Endothelial cell of umbilical vein (primary cell): ENCODE data around the gene GSTT4. TPM values are rescaled to one million over a fixed set of nuclear protein-coding genes. Genes with fewer than 3 reads are reported as not detected.
"Not testable (repeated sequence)": the region's sequence is repeated elsewhere in the genome, so short reads cannot be mapped to it uniquely, and the experiment has no call there.

Experiments used
- BruUV-seq: library from RNA; stranded (reverse); fragments of 400-500 nt; replicated peaks from 2 replicates; lab custom pipeline; 2021; lab: Mats Ljungman, UMichigan
- CTCF ChIA-PET: fragments of 300-600, 350-600 bp; sonication (Branson Sonifier 250); formaldehyde crosslinking; loops from one replicate; lab custom pipeline; 2021; ENCODE audit warnings: antibody characterized with exemption, inconsistent platforms; lab: Charles Lee
- POLR2A ChIA-PET: fragments of 300-600, 350-600 bp; sonication (Branson Sonifier 250); formaldehyde crosslinking; loops from one replicate; lab custom pipeline; 2021; ENCODE audit warnings: antibody characterized with exemption, inconsistent platforms; lab: Charles Lee
- DNase-seq: peaks from one replicate; pipeline ENCODE4 v3.0.0-alpha.2; 2011; ENCODE audit warnings: low read depth, low spot score
- FAIRE-seq: peaks from 2 replicates; lab custom pipeline; 2011; peaks lifted over from hg19 to GRCh38; lab: Jason Lieb, UNC
- H2AFZ ChIP-seq: 2 replicates; pipeline ENCODE4 v1.6.0; 2012; ENCODE audit warnings: low read depth, low read length, control low read depth, inconsistent platforms
- H3K27ac ChIP-seq: 2 replicates; pipeline ENCODE4 v1.5.1; 2011; ENCODE audit warnings: low read depth, mild to moderate bottlenecking, control low read depth, low read length, moderate library complexity; ENCODE audit not compliant: insufficient read depth
- H3K27me3 ChIP-seq, 2 experiments: 2 replicates each; pipeline versions ENCODE4 v1.6.0 to v1.6.1; 2011; ENCODE audit warnings: low read length in 2 of 2, mixed read lengths in 1 of 2; ENCODE audit not compliant: control insufficient read depth in 2 of 2, insufficient read depth in 2 of 2
- H3K36me3 ChIP-seq, 2 experiments: 2 replicates in 1 of 2; 3 replicates in 1 of 2; pipeline ENCODE4 v1.5.1; 2011; ENCODE audit warnings: low read length in 2 of 2, mild to moderate bottlenecking in 1 of 2, moderate library complexity in 1 of 2; ENCODE audit not compliant: control insufficient read depth in 2 of 2, insufficient read depth in 2 of 2; ENCODE audit errors: extremely low read depth in 1 of 2
- H3K4me1 ChIP-seq: 3 replicates; pipeline ENCODE4 v1.5.1; 2011; ENCODE audit warnings: mild to moderate bottlenecking, low read length; ENCODE audit not compliant: control insufficient read depth, insufficient read depth; ENCODE audit errors: extremely low read depth
- H3K4me2 ChIP-seq: 2 replicates; pipeline ENCODE4 v1.6.1; 2011; ENCODE audit warnings: low read length, control low read depth, mixed read lengths; ENCODE audit not compliant: insufficient read depth
- H3K4me3 ChIP-seq, 3 experiments: fragments of 200-600 bp in 1 of 3; sonication (generic), shearing (Covaris generic) in 1 of 3; replicated peaks in 1 of 3; 2 replicates each; pipeline ENCODE4 v1.5.1; 2011 to 2016; ENCODE audit warnings: control low read depth in 3 of 3, low read length in 3 of 3, mild to moderate bottlenecking in 2 of 3, inconsistent platforms in 1 of 3, low read depth in 1 of 3, moderate library complexity in 1 of 3; ENCODE audit not compliant: insufficient read depth in 1 of 3
- H3K79me2 ChIP-seq: 2 replicates; pipeline ENCODE4 v1.6.0; 2012; ENCODE audit warnings: low read length, inconsistent platforms; ENCODE audit not compliant: control insufficient read depth, insufficient read depth
- H3K9ac ChIP-seq: replicated peaks from 2 replicates; pipeline ENCODE3; 2011; ENCODE audit warnings: low read length, control low read depth; ENCODE audit not compliant: insufficient read depth; ENCODE audit errors: extremely low read depth
- H3K9me1 ChIP-seq: replicated peaks from 3 replicates; pipeline ENCODE4 v1.6.0; 2011; ENCODE audit warnings: mild to moderate bottlenecking, low read length; ENCODE audit not compliant: control insufficient read depth, insufficient read depth; ENCODE audit errors: extremely low read depth
- H3K9me3 ChIP-seq: replicated peaks from 2 replicates; pipeline ENCODE4 v1.5.1; 2012; ENCODE audit warnings: low read length, inconsistent platforms; ENCODE audit not compliant: control insufficient read depth, insufficient read depth
- H4K20me1 ChIP-seq: replicated peaks from 2 replicates; pipeline ENCODE3; 2011; ENCODE audit warnings: mild to moderate bottlenecking, low read length; ENCODE audit not compliant: control insufficient read depth, insufficient read depth; ENCODE audit errors: extremely low read depth
- dilution Hi-C: fragments of 300-500 bp; cut with MboI; formaldehyde crosslinking; loops from one replicate; pipeline ENCODE4 v1.15.0; 2019; ENCODE audit warnings: low sequenced_read_pairs; ENCODE audit not compliant: extremely low pct_ligation_motif_present
- intact Hi-C: fragments of 100-400 bp; cut with micrococcal nuclease; formaldehyde crosslinking; loops from one replicate; pipeline ENCODE4 v1.10.0; 2022
- polyA plus RNA-seq, 4 experiments: library from polyadenylated mRNA; depleted of rRNA in 3 of 4; stranded (reverse) in 3 of 4; unstranded in 1 of 4; fragments of >200 nt; gene quantifications; 2 replicates each; pipeline versions ENCODE4 v1.2.1 to v1.2.3, GENCODE V29; 2011 to 2012; ENCODE audit warnings: missing spikeins in 1 of 4
- total RNA-seq: library from RNA; stranded (reverse); gene quantifications from 2 replicates; pipeline ENCODE4 v1.2.3, GENCODE V29; 2021

The GSTT4 gene
- total and polyA plus RNA-seq, 2 donors (not counting 3 experiments of a cell fraction or from before 2014, with no cell fraction given), result not detected

- intact Hi-C loops, result loop anchor here (5.0 to 10.0 kb wide), 2 partner anchors 222 to 290 kb away; partner anchors contain the start of gene GGT5
- H3K27ac ChIP-seq, BruUV-seq, H3K9me1 ChIP-seq, H4K20me1 ChIP-seq, H3K4me2 ChIP-seq, H3K4me1 ChIP-seq, H3K27me3 ChIP-seq, DNase-seq, CTCF ChIA-PET, FAIRE-seq, H3K36me3 ChIP-seq, dilution Hi-C loops, H3K9ac ChIP-seq, POLR2A ChIA-PET, H3K4me3 ChIP-seq, H3K79me2 ChIP-seq, H3K9me3 ChIP-seq, H2AFZ ChIP-seq: not testable (repeated sequence)
Observed at GRCh38 chr22:23954991-23955305, 50.3 kb downstream of the GSTT4 start.

DNA sequence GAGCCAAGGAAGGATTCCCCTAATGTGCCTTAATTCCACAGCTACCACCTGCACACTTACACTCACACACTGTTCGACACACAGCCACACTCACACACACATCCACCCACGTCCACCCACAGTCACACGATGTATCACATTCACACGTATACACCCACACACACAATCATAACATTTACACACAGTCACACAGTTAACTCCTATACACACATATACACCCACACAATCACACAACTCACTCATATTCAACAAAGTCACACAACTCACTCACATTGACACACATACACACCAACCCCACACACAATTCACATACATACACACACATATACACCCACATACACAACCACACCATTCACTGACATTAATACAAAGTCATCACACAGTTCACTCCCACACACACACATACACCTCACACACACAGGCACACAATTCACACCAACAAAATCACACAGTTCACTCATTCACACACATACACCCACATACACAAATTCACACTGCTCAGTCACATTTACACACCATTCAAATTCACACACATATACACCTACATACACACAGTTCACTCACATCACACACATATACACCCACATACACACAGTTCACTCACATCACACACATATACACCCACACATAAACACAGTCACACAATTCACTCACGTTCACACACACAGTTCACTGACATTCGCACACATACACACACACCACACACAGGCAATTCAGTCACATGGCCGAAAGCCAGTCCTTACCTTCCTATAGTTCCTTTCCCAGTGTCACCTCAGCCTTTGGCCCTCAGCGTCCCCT lies 50.9 kb downstream of the GSTT4 start:
- H3K79me2 ChIP-seq, H3K9me3 ChIP-seq, FAIRE-seq, H3K9me1 ChIP-seq, H2AFZ ChIP-seq, H3K4me3 ChIP-seq, POLR2A ChIA-PET, H3K4me2 ChIP-seq, H3K4me1 ChIP-seq, H4K20me1 ChIP-seq, H3K27ac ChIP-seq, DNase-seq, BruUV-seq, H3K9ac ChIP-seq, H3K27me3 ChIP-seq, dilution Hi-C loops, CTCF ChIA-PET, H3K36me3 ChIP-seq: not testable (repeated sequence)
- intact Hi-C loops, result loop anchor here (10.0 kb wide), 1 partner anchor 290 kb away; the partner anchor contains the start of gene GGT5

DNA sequence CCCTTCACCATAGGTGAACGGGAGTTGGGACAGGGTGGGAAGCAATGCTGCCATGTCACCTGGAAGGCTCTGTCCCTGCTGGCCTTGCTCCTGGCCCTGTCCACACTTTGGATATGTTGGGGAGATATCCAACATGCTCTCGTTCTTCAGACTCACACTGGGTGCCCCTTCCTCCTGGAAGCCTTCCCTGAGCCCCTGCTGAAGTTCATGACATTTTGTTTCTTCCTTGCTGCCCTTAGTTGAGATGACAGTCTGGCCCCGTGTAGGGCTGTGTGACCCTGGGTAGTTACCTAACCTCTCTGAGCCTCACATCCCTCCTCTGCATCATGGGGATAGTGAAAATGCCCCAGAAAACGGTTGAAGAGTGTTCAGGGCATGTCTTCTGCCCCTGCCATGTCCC lies 51.8 kb downstream of the GSTT4 start:
- H3K36me3 ChIP-seq, H3K4me3 ChIP-seq, H3K9me3 ChIP-seq, H3K79me2 ChIP-seq, H3K9ac ChIP-seq, FAIRE-seq, POLR2A ChIA-PET, H3K4me1 ChIP-seq, CTCF ChIA-PET, DNase-seq, H3K27me3 ChIP-seq, H4K20me1 ChIP-seq, H3K4me2 ChIP-seq, H3K9me1 ChIP-seq, H2AFZ ChIP-seq, BruUV-seq, dilution Hi-C loops, H3K27ac ChIP-seq: not testable (repeated sequence)
- intact Hi-C loops, result loop anchor here (10.0 kb wide), 1 partner anchor 291 kb away; the partner anchor contains the start of gene GGT5

GRCh38 chr22:23952794-23953405 lies 52.4 kb downstream of the GSTT4 start:
- H3K36me3 ChIP-seq, dilution Hi-C loops, H3K4me3 ChIP-seq, POLR2A ChIA-PET, H3K4me2 ChIP-seq, H3K9me1 ChIP-seq, H3K27ac ChIP-seq, H3K9me3 ChIP-seq, DNase-seq, BruUV-seq, H3K4me1 ChIP-seq, H4K20me1 ChIP-seq, H3K9ac ChIP-seq, CTCF ChIA-PET, H2AFZ ChIP-seq, FAIRE-seq, H3K27me3 ChIP-seq, H3K79me2 ChIP-seq: not testable (repeated sequence)
- intact Hi-C loops, result loop anchor here (10.0 kb wide), 1 partner anchor 292 kb away; the partner anchor contains the start of gene GGT5
